Measurements from ENCODE around the gene CD1D. TPM values are rescaled to one million over a fixed set of nuclear protein-coding genes. Genes with fewer than 3 reads are reported as not detected.
"Not testable (repeated sequence)": the region's sequence is repeated elsewhere in the genome, so short reads cannot be mapped to it uniquely, and the experiment has no call there.

The CD1D gene
- not detected in 2 replicates for total RNA-seq

GRCh38 chr1:158180741-158181576 is at the start of gene CD1D:
Gene CD1D (plus strand): TSS chr1:158180895. CDS start chr1:158181102, 207 bp downstream.
- intact Hi-C loops (cut with micrococcal nuclease) = no loop called here

DNA sequence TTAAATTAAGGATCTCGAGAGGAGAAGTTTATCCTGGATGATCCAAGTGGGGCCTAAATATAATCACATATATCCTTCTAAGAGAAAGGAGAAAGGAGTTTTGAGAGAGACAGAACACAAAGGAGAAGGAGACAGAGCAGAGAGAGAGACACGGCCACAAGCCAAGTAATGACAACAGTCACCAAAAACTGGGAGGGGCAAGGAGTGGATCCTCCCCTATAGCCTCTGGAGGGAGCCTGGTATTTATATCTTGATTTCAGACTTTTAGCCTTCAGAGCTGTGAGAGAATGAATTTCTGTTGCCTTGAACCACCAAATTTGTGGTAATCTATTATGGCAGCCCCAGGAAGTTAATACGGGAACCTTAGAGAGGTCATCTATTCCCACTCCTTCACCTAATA is 49.5 kb upstream of the CD1D start:
- intact Hi-C loops (cut with micrococcal nuclease) = no loop called here

- intact Hi-C loops (cut with micrococcal nuclease) = no loop called here
These were observed 39.9 kb upstream of the CD1D start for GRCh38 chr1:158140764-158141192.

DNA sequence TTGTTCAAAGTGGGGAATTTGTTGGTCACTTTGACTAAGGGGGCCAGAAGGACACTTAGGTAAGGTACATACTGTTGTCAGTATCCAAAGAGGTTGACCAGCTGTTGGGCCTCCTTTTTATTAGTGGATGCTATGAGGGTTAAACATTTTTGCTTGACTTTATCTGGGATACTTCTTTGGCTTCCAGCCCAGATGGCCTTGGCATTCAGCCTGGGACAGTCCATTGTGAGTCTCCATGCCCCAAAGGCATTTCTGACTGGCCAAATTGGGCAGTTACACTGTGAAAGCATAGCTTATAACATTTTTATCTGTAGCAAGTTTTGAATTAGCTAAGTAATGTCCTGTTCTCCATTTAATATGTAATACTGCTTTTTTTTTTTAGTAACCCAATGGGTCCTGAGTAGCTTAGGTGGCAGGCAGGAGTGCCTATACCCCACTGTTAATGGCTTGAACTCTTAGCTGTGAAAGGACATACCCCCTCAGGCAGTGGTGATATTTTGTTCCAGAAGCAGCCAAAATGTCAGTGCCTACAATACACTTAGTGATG is 35.4 kb upstream of the CD1D start:
- intact Hi-C loops (cut with micrococcal nuclease) = no loop called here

DNA sequence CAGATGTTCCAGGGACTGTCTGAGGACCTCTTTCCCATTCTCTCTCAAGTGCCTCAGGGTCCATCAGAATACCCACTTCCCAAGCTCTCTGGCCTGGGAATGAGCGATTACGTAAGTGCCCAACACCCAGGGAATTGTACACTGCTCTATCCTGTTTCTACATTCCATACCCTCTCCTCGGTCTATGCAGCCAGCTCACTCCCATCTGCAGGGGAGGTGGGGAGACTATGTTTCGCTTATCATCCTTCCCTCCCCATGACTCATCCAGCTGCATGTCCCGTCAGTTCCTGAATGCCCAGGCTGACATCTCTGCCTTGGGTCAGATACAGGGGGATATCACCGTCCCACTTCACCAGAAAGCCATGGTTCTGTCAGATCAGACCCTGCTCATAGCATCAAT is 34.5 kb upstream of the CD1D start:
- intact Hi-C loops (cut with micrococcal nuclease) = no loop called here

GRCh38 chr1:158146739-158147138 is 34.0 kb upstream of the CD1D start:
- intact Hi-C loops (cut with micrococcal nuclease) = no loop called here

- intact Hi-C loops (cut with micrococcal nuclease) = no loop called here
These were observed 33.3 kb upstream of the CD1D start for GRCh38 chr1:158147401-158147800.

DNA sequence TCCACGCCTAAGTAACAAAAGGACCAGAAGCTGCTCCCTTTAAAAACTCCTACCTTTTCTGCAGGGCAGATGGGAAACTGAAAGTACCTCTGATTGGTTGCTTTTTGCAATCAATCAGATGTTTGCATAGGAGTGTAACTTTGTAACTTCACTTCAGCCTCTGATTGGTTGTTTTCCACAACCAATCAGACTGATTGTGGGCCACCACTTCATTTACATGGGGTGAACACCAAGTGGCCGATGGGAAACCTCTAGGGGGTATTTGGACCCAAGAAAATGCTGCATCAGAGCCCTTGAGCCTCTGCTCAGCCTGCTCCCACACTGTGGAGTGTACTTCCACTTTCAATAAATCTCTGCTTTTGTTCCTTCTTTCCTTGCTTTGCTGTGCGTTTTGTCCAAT is 32.8 kb upstream of the CD1D start:
- intact Hi-C loops (cut with micrococcal nuclease) = no loop called here

GRCh38 chr1:158148468-158148867 is 32.2 kb upstream of the CD1D start:
- intact Hi-C loops (cut with micrococcal nuclease) = no loop called here

DNA sequence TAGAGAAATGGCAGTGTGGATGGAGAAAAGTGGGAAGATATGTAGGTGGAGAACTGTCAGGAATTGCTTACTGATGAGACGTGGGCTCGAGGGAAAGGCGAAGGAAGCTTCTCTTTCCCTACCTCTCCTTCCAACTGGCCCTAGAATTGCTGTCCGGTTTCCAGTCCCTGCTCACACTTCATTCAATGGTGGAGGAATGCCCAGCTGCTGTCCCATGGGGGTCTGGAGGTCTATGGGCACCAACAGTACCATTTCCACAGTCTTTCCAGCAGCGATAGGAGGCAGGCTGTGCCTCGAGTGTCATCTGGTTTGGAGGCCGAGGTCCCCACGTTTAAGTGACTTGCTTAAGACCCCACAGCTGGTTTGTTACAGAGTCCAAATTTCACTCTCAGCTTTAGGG is 31.5 kb upstream of the CD1D start:
- intact Hi-C loops (cut with micrococcal nuclease) = loop anchor here (1.0 kb wide), 2 partner anchors 24 to 928 kb away; no protein-coding TSS in a partner anchor

- intact Hi-C loops (cut with micrococcal nuclease) = loop anchor here (1.0 kb wide), 2 partner anchors 24 to 928 kb away; no protein-coding TSS in a partner anchor
These were observed 31.0 kb upstream of the CD1D start for GRCh38 chr1:158149577-158150269.

DNA sequence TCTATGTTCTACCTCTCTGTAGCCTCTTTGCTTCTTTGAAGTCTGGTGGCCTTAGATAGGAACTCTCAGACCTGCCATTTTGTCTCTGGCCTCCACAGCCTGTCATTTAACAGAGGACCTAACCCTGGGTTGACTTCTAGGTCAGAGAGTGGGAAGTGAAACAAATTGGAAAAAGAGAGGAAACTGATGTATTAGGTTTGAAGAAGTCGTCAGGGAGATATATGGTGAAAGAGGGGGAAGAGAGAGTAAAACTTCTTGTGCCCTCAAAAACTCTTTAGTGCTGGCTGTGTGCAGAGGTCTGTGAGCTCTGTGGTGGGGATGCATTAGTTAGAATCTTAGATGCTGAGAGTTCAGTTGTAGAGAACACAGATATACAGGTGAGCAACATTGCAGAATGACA is 30.2 kb upstream of the CD1D start:
- intact Hi-C loops (cut with micrococcal nuclease) = no loop called here

DNA sequence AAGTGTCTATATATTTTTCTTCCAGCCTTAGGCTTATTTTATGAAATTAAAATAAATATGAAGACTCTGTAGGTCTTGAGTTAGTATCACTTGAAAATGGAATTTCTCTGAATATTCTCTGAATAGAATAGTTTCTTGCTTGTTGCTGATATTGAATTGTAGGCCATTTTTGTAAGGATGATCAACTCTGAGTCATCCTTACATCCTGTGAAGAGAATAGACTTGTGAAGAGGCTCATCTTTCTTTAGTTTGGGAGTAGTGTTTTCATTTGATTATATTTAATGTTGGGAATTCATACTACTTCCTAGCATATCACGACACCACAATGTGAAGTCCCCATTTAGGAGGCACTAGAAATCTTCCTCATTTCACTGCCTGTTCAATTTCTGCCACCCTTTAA is 27.5 kb upstream of the CD1D start:
- intact Hi-C loops (cut with micrococcal nuclease) = no loop called here

- intact Hi-C loops (cut with micrococcal nuclease) = no loop called here
These were observed 26.8 kb upstream of the CD1D start for GRCh38 chr1:158153746-158154444.

DNA sequence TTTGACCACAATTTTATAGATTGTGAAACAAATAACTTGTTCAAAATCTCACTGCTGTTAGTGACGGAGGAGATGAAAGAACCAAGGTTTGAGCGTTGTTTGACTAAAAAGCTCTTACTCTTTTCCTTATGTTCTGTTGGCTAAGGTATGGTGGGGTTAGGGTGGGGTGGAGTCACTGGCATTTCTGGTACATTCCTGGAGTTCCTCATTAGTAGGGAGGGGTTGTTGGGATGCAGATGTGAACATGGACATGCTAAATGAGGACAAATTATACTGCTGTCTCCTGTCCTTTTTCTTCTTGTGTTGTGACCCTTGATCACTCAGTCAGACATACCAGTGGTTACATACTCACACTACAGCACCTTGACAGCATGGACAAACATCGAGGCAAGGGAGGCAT is 26.2 kb upstream of the CD1D start:
- intact Hi-C loops (cut with micrococcal nuclease) = no loop called here

DNA sequence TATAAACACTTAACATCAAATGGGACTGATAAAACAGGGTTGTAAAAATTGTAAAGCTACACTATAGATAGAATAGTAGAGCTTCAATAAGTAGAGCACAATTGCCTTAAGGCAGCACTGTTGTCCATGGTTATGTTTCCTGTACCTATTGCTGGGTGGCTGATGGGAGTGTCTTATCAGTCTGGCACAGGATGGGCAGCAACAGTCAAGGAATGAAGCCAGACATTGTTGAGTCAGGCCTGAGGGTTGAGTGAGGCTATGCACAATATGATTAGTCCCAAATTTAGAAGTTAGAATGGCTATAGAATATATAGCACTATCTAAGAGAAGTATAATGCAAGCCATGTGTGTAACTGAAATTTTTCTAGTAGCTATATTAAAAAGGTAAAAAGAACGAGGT is 25.0 kb upstream of the CD1D start:
- intact Hi-C loops (cut with micrococcal nuclease) = no loop called here

DNA sequence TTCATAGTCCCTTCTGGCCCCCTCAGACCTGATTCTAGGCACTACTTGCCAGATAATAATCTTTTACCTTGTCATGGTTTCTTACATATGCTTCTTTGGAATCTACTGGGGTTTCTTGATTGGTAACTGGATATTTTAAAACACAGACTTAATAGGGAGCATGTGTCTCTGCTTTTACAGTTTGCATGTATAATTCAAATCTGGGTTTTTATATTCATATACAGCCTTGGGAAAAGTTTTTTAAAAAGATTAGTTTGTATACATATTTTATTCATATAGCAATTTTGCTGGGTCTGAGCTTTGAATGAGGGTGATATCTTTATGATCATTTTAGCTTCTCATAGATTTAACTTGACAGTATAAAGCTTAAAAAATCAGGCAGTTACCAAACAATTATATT is 21.1 kb upstream of the CD1D start:
- intact Hi-C loops (cut with micrococcal nuclease) = no loop called here

GRCh38 chr1:158161446-158161845 is 19.2 kb upstream of the CD1D start:
- intact Hi-C loops (cut with micrococcal nuclease) = no loop called here

DNA sequence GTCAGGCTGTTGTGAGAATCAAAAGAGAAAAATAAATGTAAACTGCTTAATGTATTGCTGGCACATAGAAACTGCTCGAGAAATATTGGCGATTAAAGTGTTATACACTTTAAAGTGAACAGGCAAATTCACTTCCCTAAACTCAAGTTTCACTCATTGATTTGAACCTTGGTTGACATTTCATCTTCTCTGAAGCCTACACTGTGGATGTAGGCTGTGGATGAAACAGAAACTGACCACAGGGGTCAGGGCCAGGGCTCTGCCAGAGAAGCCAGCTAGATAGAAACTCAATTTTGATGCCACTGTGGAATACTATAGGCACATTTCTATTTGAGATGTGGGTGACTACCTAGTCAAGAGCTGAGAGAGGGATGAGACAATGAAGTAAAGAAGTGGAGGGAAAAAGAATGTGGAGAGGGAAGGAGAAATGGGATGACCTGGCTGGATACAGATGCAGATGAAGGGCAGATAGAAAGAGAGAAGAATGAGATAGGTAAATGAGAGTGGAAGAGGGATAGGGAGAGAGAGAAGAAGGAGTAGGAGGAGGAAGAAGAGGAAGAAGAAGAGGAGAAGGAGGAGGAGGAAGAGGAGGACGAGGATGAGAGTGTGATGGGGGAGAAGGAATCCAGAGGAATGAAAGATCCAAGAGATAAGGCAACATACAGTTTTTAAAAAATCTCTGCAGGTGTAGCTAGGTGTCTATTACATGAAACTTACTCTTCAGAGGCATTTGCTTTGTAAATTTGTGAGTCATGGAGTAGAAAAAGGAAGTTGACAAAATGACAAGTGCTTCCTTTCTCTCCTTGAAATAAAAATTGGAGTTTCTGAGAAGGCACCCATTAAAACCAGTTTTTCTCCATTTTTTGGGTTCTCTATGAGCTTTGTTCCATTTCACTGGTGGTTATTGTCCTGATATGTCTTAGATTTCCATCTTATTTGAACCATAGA is 17.4 kb upstream of the CD1D start:
- intact Hi-C loops (cut with micrococcal nuclease) = no loop called here

DNA sequence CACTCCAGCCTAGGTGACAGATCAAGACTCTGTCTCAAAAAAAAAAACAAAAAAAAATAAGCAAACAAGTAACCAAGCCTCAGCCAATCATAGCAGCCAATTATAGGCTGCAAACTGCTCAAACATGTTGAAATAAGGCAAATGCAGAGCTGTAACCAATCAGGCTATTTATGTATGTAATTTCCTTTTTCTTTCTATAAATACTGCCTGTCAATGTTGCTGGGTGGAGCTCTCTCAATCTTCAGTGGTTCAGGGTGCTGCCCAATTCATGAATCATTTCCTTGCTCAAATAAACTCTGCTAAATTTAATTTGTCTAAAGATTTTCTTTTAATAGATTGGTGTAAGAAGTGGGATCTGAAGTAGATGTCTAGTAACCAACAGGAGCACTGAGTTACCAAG is 11.6 kb upstream of the CD1D start:
- intact Hi-C loops (cut with micrococcal nuclease) = no loop called here

GRCh38 chr1:158175915-158176314 is 4.8 kb upstream of the CD1D start:
- intact Hi-C loops (cut with micrococcal nuclease) = not testable (repeated sequence)
